Adrenal gland (tissue), 12 donors: ENCODE measurements around the gene NCKAP5. TPM values are rescaled to one million over a fixed set of nuclear protein-coding genes. Genes with fewer than 3 reads are reported as not detected.

Source experiments
- DNase-seq, 7 donors: peaks; one replicate each; pipeline ENCODE4 v3.0.0-alpha.2; 2019 to 2020
- H3K27ac ChIP-seq, 5 donors: fragments of 200-600 bp; sonication (generic) in 4 of 5; 1 replicate in 3 of 5; 2 replicates in 2 of 5; pipeline versions ENCODE4 v1.5.1 to v1.8.0; 2016 to 2020; ENCODE audit warnings: mild to moderate bottlenecking in 1 of 5
- H3K27me3 ChIP-seq: fragments of 200-600 bp; 2 replicates; pipeline ENCODE4 v1.8.0; 2021
- H3K36me3 ChIP-seq, 2 donors: fragments of 200-600 bp; replicated peaks in 1 of 2; 1 replicate in 1 of 2; 2 replicates in 1 of 2; pipeline versions ENCODE4 v1.5.1 to v1.8.0; 2018 to 2022
- H3K4me1 ChIP-seq, 2 donors: fragments of 200-600 bp; replicated peaks in 1 of 2; 1 replicate in 1 of 2; 2 replicates in 1 of 2; pipeline versions ENCODE4 v1.5.1 to v1.8.0; 2018 to 2021
- H3K4me3 ChIP-seq, 4 donors: fragments of 200-600 bp; sonication (generic) in 3 of 4; one replicate each; pipeline ENCODE4 v1.5.1; 2016 to 2018
- H3K9me3 ChIP-seq, 3 donors: fragments of 200-600 bp; sonication (generic) in 1 of 3; replicated peaks in 1 of 3; 1 replicate in 2 of 3; 2 replicates in 1 of 3; pipeline versions ENCODE4 v1.5.1 to v1.8.0; 2016 to 2021
- POLR2A ChIP-seq, 2 donors: fragments of 450-650 bp; IDR thresholded peaks; one replicate each; pipeline ENCODE4 v1.6.1; 2017; ENCODE audit warnings: antibody characterized with exemption in 2 of 2, mild to moderate bottlenecking in 2 of 2, moderate library complexity in 1 of 2
- WGBS, 4 donors: extraction: QIAGEN DNeasy Blood & Tissue Kit in 2 of 4; methylation state at CpG; one replicate each; pipeline versions ENCODE4 v1.1.5 to v1.1.7; 2013 to 2017; 5-methylcytosine and 5-hydroxymethylcytosine counted together
- intact Hi-C, 2 donors: fragments of 100-400 bp; cut with DNase I; formaldehyde crosslinking; loops; one replicate each; pipeline versions ENCODE4 v1.14.1 to v1.15.0; 2022 to 2023
- polyA plus RNA-seq, 3 donors: library from polyadenylated mRNA; stranded (reverse); fragments of 200-250 nt in 2 of 3; fragments of 350-450 nt in 1 of 3; fragmentation: Illumina TruSeq in 1 of 3; extraction: RNeasy Lipid Tissue Mini Kit (QIAGEN cat#74804) in 1 of 3; gene quantifications; one replicate each; pipeline ENCODE4 v1.2.3, GENCODE V29; 2013 to 2014
- total RNA-seq, 9 donors: library from RNA; depleted of rRNA in 4 of 9; stranded (reverse); fragments of >200 nt in 4 of 9; fragments of 120-200 nt in 1 of 9; fragmentation: NEBNext Ultra II Directional in 1 of 9; extraction: Animal tissue kit (Norgen Biotek cat#: 25700) in 1 of 9; gene quantifications; one replicate each; pipeline versions ENCODE4 v1.1.0 to v1.2.4, GENCODE V29; 2013 to 2023
- TF ChIP-seq, protein P1 (sequence below), 6 experiments: fragments of 450-650 bp in 4 of 6; fragments of 200-600 bp in 2 of 6; sonication (generic) in 1 of 6; IDR thresholded peaks; 1 replicate in 5 of 6; 2 replicates in 1 of 6; pipeline versions ENCODE4 v1.5.1 to v1.8.0; 2016 to 2021; ENCODE audit warnings: antibody characterized with exemption in 6 of 6, mild to moderate bottlenecking in 2 of 6, moderate library complexity in 1 of 6
- donor health status: healthy with polysubstance abuse.
- donor health status: Bipolar disorder and iron deficiency.
- donor health status: DM: yes; HTN: yes; CAD: no.
- donor health status: DM: no; HTN: no; CAD: no.
- donor health status: DM: no; HTN: no; CAD: no.
- donor health status: DM: yes; HTN: yes; CAD: no.

NCKAP5 gene
- total and polyA plus RNA-seq, 12 donors = 0.06 to 3.1 (median 1.1) TPM

GRCh38 chr2:133561045-133561852, 7.0 kb downstream of the NCKAP5 start:
- no peak overlapping the region for H3K4me3 ChIP-seq
- intact Hi-C loops = no loop called here
- peak in 3 of 7 donors; percentile 17 to 58 (median 28) for DNase-seq
- no peaks in the 10 kb centered on the region for H3K4me1 ChIP-seq
- H3K27me3 ChIP-seq = no peaks in the 10 kb centered on the region
- TF ChIP-seq, protein P1, sequence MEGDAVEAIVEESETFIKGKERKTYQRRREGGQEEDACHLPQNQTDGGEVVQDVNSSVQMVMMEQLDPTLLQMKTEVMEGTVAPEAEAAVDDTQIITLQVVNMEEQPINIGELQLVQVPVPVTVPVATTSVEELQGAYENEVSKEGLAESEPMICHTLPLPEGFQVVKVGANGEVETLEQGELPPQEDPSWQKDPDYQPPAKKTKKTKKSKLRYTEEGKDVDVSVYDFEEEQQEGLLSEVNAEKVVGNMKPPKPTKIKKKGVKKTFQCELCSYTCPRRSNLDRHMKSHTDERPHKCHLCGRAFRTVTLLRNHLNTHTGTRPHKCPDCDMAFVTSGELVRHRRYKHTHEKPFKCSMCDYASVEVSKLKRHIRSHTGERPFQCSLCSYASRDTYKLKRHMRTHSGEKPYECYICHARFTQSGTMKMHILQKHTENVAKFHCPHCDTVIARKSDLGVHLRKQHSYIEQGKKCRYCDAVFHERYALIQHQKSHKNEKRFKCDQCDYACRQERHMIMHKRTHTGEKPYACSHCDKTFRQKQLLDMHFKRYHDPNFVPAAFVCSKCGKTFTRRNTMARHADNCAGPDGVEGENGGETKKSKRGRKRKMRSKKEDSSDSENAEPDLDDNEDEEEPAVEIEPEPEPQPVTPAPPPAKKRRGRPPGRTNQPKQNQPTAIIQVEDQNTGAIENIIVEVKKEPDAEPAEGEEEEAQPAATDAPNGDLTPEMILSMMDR (IDR thresholded peaks at IDR 0.05) = peak; percentile 29 to 68 (median 52)
- no peak for TF ChIP-seq POLR2A (IDR thresholded peaks at IDR 0.05)
- H3K36me3 ChIP-seq = no peaks in the 10 kb centered on the region
- H3K27ac ChIP-seq = no peak overlapping the region
- no peaks in the 10 kb centered on the region for H3K9me3 ChIP-seq
- WGBS, 4 donors = 35 to 39% (median 37%) methylated on average over 3 of the region's 3 CpGs

DNA sequence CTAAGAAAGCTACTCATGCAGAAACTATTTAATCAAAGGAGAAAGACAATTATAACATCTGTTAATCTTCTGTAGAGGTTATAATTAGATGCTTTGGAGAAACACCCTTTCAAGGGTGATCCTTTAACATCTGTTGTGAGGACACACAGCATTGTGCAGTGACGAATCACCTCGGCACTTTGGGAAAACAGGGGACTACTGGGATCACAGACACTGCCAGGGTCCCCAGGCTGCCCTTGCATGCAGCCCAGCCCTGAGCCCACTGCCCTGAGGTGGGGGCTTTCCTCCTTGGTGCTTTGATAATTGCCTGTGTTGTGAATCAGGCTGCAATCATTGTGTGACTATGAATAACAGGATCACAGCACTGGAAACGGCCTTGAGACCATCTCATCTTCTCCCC, 10.6 kb downstream of the NCKAP5 start:
- Histone ChIP-seq H3K4me1 (no peaks in the 10 kb centered on the region), H3K36me3 (no peaks in the 10 kb centered on the region), H3K27me3 (no peaks in the 10 kb centered on the region), H3K27ac (no peak overlapping the region), H3K9me3 (no peaks in the 10 kb centered on the region), H3K4me3 (no peak overlapping the region)
- intact Hi-C loops = no loop called here
- WGBS, 4 donors = 63 to 74% (median 68%) methylated on average over 3 of the region's 3 CpGs
- no peak for DNase-seq
- no peak for TF ChIP-seq POLR2A (IDR thresholded peaks at IDR 0.05)
- TF ChIP-seq, protein P1 (IDR thresholded peaks at IDR 0.05) = no peak

DNA sequence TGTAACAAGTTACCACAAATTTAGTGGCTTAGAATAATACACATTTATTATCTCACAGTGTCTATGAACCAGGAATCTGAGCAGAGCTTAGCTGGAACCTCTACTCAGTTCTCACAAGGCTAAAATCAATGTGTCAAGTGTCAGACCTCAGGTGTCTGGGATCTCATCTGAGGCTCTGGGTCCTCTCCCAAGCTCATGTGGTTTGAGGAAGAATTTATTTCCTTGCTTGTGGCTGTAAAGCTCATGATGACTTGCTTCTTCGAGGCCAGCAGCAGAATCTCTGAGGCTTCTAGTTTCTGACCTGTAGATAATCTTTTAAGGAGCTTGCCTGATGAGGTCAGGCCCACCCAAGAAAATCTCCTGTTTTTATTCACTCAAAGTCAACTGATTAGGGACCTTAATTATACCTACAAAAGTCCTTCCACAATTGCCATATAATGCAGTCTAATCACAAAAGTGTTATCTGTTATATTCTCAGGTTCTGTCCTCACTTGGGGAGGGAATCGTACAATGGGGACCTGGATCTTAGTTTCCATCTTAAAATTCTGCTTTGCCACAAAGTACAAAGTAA, 14.3 kb downstream of the NCKAP5 start:
- H3K9me3 ChIP-seq = no peaks in the 10 kb centered on the region
- H3K4me3 ChIP-seq = no peak overlapping the region
- intact Hi-C loops = no loop called here
- no peaks in the 10 kb centered on the region for H3K4me1 ChIP-seq
- no peak for DNase-seq
- no peak overlapping the region for H3K27ac ChIP-seq
- no peaks in the 10 kb centered on the region for H3K36me3 ChIP-seq
- TF ChIP-seq, protein P1 (IDR thresholded peaks at IDR 0.05) = no peak
- no peak for TF ChIP-seq POLR2A (IDR thresholded peaks at IDR 0.05)
- H3K27me3 ChIP-seq = no peaks in the 10 kb centered on the region
- WGBS, 4 donors = 68 to 89% (median 82%) methylated on average over 2 of the region's 2 CpGs

DNA sequence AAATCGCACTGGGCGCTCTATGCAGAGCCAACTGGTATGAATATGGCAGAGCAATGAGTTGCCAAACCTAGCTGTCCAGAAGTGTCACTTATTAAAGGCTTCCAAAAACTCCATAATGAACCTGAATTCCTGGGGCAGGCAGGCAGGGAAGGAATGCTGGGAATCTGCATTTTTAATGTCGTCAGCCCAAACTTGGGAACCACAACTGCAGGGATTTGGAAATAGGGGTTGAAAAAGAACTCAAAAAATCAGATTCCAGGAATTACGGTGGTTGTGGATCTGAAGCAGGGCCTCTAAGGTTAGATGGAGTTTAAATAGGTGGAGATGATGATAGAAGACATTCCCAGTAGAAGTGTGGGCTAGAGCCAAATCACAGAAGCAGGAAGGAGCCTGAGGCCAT, 15.0 kb downstream of the NCKAP5 start:
- Histone ChIP-seq H3K9me3 (no peaks in the 10 kb centered on the region), H3K36me3 (no peaks in the 10 kb centered on the region), H3K4me3 (no peak overlapping the region), H3K27ac (no peak overlapping the region), H3K4me1 (no peaks in the 10 kb centered on the region), H3K27me3 (no peaks in the 10 kb centered on the region)
- 84 to 92% (median 88%) methylated on average over 4 of the region's 4 CpGs for WGBS, 4 donors
- DNase-seq = no peak
- TF ChIP-seq POLR2A (IDR thresholded peaks at IDR 0.05) = no peak
- TF ChIP-seq, protein P1 (IDR thresholded peaks at IDR 0.05) = no peak
- intact Hi-C loops = no loop called here
